ENCODE results near the gene PRMT7. TPM values are rescaled to one million over a fixed set of nuclear protein-coding genes. Genes with fewer than 3 reads are reported as not detected.
A peak's percentile ranks its signal among the peaks of the same experiment; 100 is the strongest.

The PRMT7 gene
- total RNA-seq, 2 experiments from 2014 or later: 62.7 to 70.7 TPM

DNA sequence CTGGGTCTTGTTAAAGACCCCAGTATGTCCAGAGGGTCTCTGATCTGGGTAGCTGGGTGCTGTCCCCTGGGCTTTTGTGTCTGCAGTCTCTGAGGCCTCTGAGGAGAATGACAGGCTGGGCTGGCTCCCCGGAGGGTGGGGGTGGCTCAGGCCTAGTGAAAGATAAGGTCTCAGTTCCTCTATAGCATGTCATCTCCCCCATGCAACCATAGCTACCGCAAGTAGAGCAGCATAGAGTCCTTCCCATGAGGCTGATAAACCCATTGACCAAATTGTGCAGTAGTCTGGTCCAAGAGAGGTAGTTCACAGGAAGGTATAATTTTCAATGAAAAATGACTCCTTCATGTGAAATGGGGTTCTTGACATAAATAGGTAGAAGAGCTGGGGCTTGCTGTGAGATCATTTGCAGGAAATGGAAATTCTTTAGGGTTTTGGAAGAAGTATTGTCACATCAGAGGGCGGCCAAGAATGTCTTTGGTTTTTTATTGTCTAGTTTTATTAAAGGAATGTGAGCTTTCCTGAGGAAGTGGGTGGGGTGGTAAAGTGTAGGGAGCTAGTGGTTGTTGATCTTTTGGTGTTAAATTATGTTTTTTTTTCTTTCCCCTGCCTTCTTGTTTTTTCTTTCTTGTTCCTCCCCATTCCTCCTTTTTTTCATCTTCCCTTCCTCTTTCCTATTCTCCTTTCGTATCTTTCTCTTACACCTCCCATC, 21.0 kb upstream of the PRMT7 start:
- Mint-ChIP-seq H3K9me3 (ENCODE audit: low read depth) (no peaks in the 10 kb centered on the region), H3K4me1 (peaks cover 83% of the 10 kb centered on the region), H3K4me3 (peak overlapping the region; percentile 0), H3K27ac (peak overlapping the region; percentile 96), H3K27me3 (no peaks in the 10 kb centered on the region), H3K36me3 (ENCODE audit: low read depth) (peaks cover 62% of the 10 kb centered on the region)
- intact Hi-C loops (cut with DNase I, micrococcal nuclease): loop anchor here (1.0 to 2.0 kb wide), 3 partner anchors 14 to 25 kb away; partner anchors contain the start of gene SLC7A6 (in 1 of the 2)
- ATAC-seq: peak; percentile 77
- ChIA-PET CTCF (interaction anchor here (0.6 to 7.7 kb wide), 19 partner anchors 10 to 1063 kb away, joined by 3 to 54 read pairs (median 6); partner anchors contain the start of genes PRMT7, SLC7A6 and SLC7A6OS), POLR2A (interaction anchor here (0.6 to 2.3 kb wide), 7 partner anchors 8 to 29 kb away, joined by 3 to 11 read pairs (median 4); partner anchors contain the start of gene SLC7A6)
- DNase-seq: peak; percentile 79

DNA sequence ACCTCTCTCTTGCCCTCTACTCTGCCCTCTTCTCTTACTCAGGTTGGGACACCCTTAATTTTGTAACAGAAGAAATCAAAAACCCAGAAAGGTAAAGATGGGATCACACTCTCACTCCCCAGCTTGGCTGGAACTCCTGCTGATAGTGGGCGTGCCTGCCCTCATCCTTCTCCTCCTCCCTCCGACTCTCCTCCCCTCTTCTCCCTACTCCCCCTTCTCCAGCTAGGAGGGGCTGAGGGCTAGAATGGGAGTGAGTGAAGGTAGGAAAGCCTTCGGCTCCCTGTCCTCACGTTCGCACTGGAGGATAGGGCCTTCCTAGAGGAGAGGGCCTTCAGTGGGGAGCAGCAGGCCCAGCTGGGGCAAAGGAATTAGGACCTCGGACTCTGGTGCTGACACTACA, 20.4 kb upstream of the PRMT7 start:
- CTCF ChIA-PET: interaction anchor here (0.9 to 7.7 kb wide), 13 partner anchors 10 to 54 kb away, joined by 3 to 54 read pairs (median 11); partner anchors contain the start of genes PRMT7, SLC7A6 and SLC7A6OS
- Mint-ChIP-seq H3K27me3 (no peaks in the 10 kb centered on the region), H3K27ac (peak overlapping the region; percentile 96), H3K36me3 (ENCODE audit: low read depth) (peaks cover 62% of the 10 kb centered on the region), H3K9me3 (ENCODE audit: low read depth) (no peaks in the 10 kb centered on the region), H3K4me1 (peaks cover 76% of the 10 kb centered on the region), H3K4me3 (no peak overlapping the region)
- intact Hi-C loops (cut with DNase I, micrococcal nuclease): no loop called here
- no peak for ATAC-seq
- DNase-seq: no peak
- POLR2A ChIA-PET: interaction anchor here (0.5 to 2.3 kb wide), 6 partner anchors 9 to 26 kb away, joined by 3 to 11 read pairs (median 3); partner anchors contain the start of gene SLC7A6

DNA sequence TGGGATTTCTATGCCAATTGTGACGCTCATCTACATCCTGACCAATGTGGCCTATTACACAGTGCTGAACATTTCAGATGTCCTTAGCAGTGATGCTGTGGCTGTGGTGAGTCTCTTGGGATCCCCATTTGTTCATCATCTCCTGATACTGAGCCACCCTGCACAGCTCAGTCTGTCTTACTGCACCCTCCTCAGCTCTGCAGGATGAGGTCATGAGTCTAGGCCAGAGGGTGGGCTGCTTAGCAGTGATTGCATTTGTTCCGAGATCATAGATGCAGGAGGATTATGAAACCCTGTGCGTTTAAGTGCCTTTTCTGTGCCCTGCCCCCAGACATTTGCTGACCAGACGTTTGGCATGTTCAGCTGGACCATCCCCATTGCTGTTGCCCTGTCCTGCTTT, 19.6 kb upstream of the PRMT7 start:
- ChIA-PET CTCF (interaction anchor here (0.6 to 7.7 kb wide), 11 partner anchors 8 to 61 kb away, joined by 3 to 54 read pairs (median 6); partner anchors contain the start of gene SLC7A6), POLR2A (interaction anchor here (1.3 kb wide), 1 partner anchor 20 kb away, joined by 6 read pairs; the partner anchor contains the start of genes PRMT7 and SLC7A6OS)
- Mint-ChIP-seq H3K36me3 (ENCODE audit: low read depth) (peaks cover 64% of the 10 kb centered on the region), H3K9me3 (ENCODE audit: low read depth) (no peaks in the 10 kb centered on the region), H3K4me1 (peaks cover 68% of the 10 kb centered on the region), H3K27ac (peak overlapping the region; percentile 96), H3K4me3 (no peak overlapping the region), H3K27me3 (no peaks in the 10 kb centered on the region)
- DNase-seq: no peak
- intact Hi-C loops (cut with DNase I, micrococcal nuclease): no loop called here
- no peak for ATAC-seq

DNA sequence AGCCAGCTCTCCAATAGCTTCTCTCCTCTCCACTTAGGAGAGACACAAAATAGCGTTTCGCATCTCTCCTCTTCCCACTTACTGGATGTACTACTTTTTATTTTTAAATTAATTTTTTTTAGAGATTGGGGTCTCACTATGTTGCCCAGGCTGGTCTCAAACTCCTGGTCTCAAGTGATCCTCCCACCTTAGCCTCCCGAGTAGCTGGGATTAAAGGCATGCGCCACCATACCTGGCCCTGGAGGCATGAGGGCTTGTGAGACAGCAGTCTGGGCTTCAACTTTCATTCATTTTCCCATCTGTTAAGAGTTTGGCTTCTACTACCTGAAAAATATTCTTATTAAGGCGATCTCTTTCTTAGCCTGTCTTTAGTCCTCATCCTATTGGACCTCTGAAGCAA, 18.4 kb upstream of the PRMT7 start:
- Mint-ChIP-seq H3K27ac (peak overlapping the region; percentile 96), H3K27me3 (no peaks in the 10 kb centered on the region), H3K36me3 (ENCODE audit: low read depth) (peaks cover 61% of the 10 kb centered on the region), H3K4me1 (peaks cover 56% of the 10 kb centered on the region), H3K4me3 (no peak overlapping the region), H3K9me3 (ENCODE audit: low read depth) (no peaks in the 10 kb centered on the region)
- POLR2A ChIA-PET: interaction anchor here (1.3 kb wide), 1 partner anchor 19 kb away, joined by 6 read pairs; the partner anchor contains the start of genes PRMT7 and SLC7A6OS
- CTCF ChIA-PET: interaction anchor here (0.6 to 7.7 kb wide), 8 partner anchors 8 to 31 kb away, joined by 3 to 54 read pairs (median 8); partner anchors contain the start of gene SLC7A6
- no peak for DNase-seq
- no peak for ATAC-seq
- intact Hi-C loops (cut with DNase I, micrococcal nuclease): no loop called here

DNA sequence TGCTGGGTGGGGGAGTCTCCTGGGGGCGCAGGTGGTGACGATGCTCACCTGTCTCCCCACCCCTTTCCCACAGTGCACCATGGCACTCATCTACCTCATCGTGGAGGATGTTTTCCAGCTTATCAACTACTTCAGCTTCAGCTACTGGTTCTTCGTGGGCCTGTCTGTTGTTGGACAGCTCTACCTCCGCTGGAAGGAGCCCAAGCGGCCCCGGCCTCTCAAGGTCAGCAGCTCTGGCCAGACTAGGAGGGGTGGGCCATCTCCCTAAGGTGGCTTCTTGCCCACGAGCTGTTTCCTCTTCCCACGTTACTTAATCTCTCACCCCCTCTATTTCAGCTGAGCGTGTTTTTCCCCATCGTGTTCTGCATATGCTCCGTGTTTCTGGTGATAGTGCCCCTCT, 14.5 kb upstream of the PRMT7 start:
- no peaks in the 10 kb centered on the region for H3K9me3 Mint-ChIP-seq (ENCODE audit: low read depth)
- intact Hi-C loops (cut with DNase I, micrococcal nuclease): no loop called here
- H3K27ac Mint-ChIP-seq: peak overlapping the region; percentile 37
- H3K4me1 Mint-ChIP-seq: peaks cover 26% of the 10 kb centered on the region
- ATAC-seq (no peak), DNase-seq (no peak)
- ChIA-PET POLR2A (no interaction called here), CTCF (interaction anchor here (1.0 to 7.7 kb wide), 4 partner anchors 10 to 204 kb away, joined by 3 to 54 read pairs (median 4); no protein-coding TSS in a partner anchor)
- H3K27me3 Mint-ChIP-seq: no peaks in the 10 kb centered on the region
- peaks cover 67% of the 10 kb centered on the region for H3K36me3 Mint-ChIP-seq (ENCODE audit: low read depth)
- no peak overlapping the region for H3K4me3 Mint-ChIP-seq

DNA sequence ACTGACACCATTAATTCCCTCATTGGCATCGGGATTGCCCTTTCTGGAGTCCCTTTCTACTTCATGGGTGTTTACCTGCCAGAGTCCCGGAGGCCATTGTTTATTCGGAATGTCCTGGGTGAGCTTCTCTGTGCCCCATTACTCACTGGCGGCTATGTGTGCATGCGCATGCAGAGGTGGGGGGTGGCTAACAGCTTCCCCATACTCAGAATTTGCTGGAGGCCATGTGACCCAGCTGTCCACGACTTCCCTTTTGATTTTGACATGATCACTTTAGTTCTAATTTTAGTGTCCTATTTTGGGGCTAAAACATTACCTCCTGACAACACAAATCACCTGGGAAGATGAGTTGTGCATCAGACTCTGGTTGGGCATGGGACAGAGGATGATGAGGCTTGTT, 14.1 kb upstream of the PRMT7 start:
- H3K4me3 Mint-ChIP-seq: no peak overlapping the region
- H3K36me3 Mint-ChIP-seq (ENCODE audit: low read depth): peaks cover 65% of the 10 kb centered on the region
- DNase-seq: no peak
- H3K27ac Mint-ChIP-seq: peak overlapping the region; percentile 37
- no peaks in the 10 kb centered on the region for H3K9me3 Mint-ChIP-seq (ENCODE audit: low read depth)
- intact Hi-C loops (cut with DNase I, micrococcal nuclease): no loop called here
- ChIA-PET CTCF (interaction anchor here (0.9 to 7.7 kb wide), 5 partner anchors 10 to 35 kb away, joined by 3 to 54 read pairs (median 3); partner anchors contain the start of gene SLC7A6), POLR2A (no interaction called here)
- no peaks in the 10 kb centered on the region for H3K27me3 Mint-ChIP-seq
- ATAC-seq: no peak
- peaks cover 24% of the 10 kb centered on the region for H3K4me1 Mint-ChIP-seq

DNA sequence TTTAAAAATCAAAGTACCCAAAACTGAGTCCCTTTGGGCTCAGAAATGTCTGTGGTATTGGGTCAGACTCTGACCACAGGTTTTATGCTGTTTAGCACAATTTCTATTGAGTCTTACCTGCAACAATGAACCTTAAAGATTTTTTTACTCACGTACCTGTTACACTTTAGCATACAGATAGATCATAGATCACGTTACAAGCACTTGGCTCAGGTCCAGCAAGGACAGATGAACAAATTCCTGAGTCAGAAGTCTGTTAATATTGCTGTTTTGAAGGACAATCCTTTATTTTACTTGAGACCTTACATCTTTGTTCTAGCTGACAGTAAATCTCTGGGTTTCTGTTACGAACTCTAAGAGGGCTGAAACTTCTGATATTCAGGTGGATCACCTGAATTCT, 12.9 kb upstream of the PRMT7 start:
- ChIA-PET POLR2A (no interaction called here), CTCF (interaction anchor here (0.9 to 3.8 kb wide), 2 partner anchors 11 to 37 kb away, joined by 4 to 17 read pairs; no protein-coding TSS in a partner anchor)
- intact Hi-C loops (cut with DNase I, micrococcal nuclease): no loop called here
- ATAC-seq (no peak), DNase-seq (no peak)
- peaks cover 70% of the 10 kb centered on the region for H3K36me3 Mint-ChIP-seq (ENCODE audit: low read depth)
- H3K4me1 Mint-ChIP-seq: peaks cover 19% of the 10 kb centered on the region
- no peaks in the 10 kb centered on the region for H3K9me3 Mint-ChIP-seq (ENCODE audit: low read depth)
- H3K27ac Mint-ChIP-seq: peak overlapping the region; percentile 15
- no peak overlapping the region for H3K4me3 Mint-ChIP-seq
- H3K27me3 Mint-ChIP-seq: no peaks in the 10 kb centered on the region

DNA sequence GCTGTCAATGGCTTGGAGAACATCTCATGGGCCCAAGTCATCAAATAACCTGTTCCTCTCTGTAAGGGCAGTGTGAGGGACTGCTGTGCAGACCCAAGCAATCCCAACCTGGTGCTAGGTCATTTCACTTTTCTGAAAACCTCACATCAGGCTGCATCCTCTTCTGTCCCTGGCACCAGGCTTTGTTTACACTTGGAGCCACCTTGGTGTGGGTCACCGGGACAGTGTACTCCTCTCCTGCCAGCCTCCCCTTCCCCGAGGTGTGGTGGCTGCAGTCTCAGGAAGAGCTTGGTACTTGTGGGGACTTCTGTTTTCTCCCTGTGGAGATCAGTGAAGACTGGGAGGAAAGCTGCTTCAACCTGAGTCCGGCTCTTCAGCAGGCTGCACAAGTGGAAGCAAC, 12.5 kb upstream of the PRMT7 start:
- Mint-ChIP-seq H3K27me3 (no peaks in the 10 kb centered on the region), H3K27ac (no peak overlapping the region), H3K36me3 (ENCODE audit: low read depth) (peaks cover 71% of the 10 kb centered on the region), H3K4me1 (peaks cover 17% of the 10 kb centered on the region), H3K9me3 (ENCODE audit: low read depth) (no peaks in the 10 kb centered on the region), H3K4me3 (no peak overlapping the region)
- intact Hi-C loops (cut with DNase I, micrococcal nuclease): no loop called here
- CTCF ChIA-PET: interaction anchor here (0.9 to 3.8 kb wide), 2 partner anchors 11 to 37 kb away, joined by 4 to 17 read pairs; no protein-coding TSS in a partner anchor
- ATAC-seq: no peak
- no peak for DNase-seq
- POLR2A ChIA-PET: no interaction called here

DNA sequence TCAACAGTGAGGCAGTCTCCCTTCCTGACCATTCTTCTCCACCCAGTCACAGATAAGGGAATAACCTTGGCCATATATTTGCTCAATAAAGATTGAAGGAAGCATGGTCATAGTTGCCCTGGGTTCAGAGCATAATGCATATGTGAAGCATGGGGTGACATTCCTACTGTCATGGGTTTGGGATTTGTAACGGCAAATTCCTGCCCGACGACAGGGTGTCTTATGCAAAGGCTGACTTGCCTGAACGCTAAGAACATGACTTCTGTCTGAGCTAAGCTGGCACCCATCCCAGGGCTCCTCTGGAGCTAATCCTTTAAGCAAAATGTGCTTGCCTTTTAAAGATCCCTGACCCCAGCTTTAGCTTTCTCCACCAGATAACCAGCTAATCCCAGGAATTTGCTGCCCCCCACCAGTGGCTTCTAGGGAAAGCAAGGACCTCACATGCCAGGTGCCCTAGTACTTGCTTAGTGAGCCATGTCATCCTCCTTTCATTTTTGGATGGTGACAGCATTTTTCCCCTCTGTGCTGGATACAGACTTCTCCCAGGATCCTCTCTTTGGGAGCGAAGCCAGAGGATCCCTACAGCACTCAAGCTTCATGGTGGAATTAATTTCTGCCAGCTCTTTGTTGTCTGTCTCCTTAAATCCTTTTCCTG, 11.8 kb upstream of the PRMT7 start:
- Mint-ChIP-seq H3K27me3 (no peaks in the 10 kb centered on the region), H3K27ac (peak overlapping the region; percentile 55), H3K4me1 (peaks cover 13% of the 10 kb centered on the region), H3K4me3 (no peak overlapping the region), H3K36me3 (ENCODE audit: low read depth) (peaks cover 75% of the 10 kb centered on the region), H3K9me3 (ENCODE audit: low read depth) (no peaks in the 10 kb centered on the region)
- ChIA-PET POLR2A (no interaction called here), CTCF (interaction anchor here (0.8 to 3.8 kb wide), 4 partner anchors 9 to 38 kb away, joined by 3 to 17 read pairs (median 4); no protein-coding TSS in a partner anchor)
- ATAC-seq (no peak), DNase-seq (no peak)
- intact Hi-C loops (cut with DNase I, micrococcal nuclease): no loop called here

DNA sequence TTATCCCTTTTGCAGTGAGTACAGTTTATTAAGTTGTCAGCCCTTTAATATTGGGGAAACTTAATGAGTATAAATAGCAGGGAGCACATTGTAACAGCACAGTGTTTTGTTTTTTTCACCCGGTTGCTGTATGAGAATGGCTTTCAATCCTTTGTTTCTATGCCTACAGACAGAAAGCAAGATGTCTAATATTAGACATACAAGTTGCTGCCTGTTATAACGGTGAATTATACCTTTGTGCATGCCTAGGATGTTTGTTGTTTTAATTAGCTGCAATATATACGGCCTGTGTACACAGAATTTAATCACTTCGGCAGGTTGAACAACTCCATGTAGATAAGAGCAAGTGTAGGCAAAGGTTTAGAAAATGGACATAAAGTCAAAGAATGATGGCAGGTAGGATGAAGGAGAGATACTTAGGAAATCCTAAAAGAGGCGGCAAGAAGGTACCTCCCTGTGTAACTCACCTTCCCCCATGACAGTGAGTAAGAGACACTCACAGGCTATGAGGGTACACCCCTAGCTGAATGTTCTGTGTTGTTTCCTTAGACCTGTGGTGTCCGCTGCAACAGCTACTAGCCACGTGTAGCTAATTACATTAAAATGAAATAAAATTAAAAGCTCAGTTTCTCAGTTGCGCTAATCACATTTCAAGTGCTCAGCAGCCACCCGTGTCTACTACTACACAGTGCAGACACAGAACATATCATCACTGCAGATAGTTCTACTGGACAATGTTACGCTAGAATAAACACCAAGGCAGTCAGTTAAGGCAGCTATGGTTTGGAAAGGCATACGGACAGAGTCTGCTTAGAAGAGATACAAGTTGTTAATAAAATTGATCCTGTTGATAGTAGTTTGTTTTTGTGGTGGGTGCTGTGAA, 11.0 kb upstream of the PRMT7 start:
- H3K4me3 Mint-ChIP-seq: no peak overlapping the region
- intact Hi-C loops (cut with DNase I, micrococcal nuclease): no loop called here
- no peaks in the 10 kb centered on the region for H3K27me3 Mint-ChIP-seq
- ChIA-PET CTCF (interaction anchor here (0.5 to 3.8 kb wide), 14 partner anchors 8 to 316 kb away, joined by 3 to 17 read pairs (median 4); partner anchors contain the start of genes PRMT7, SLC7A6 and SLC7A6OS), POLR2A (interaction anchor here (1.0 to 1.4 kb wide), 2 partner anchors 10 to 11 kb away, joined by 3 to 5 read pairs; partner anchors contain the start of genes PRMT7 and SLC7A6OS)
- DNase-seq: no peak
- no peak for ATAC-seq
- H3K4me1 Mint-ChIP-seq: peaks cover 13% of the 10 kb centered on the region
- peaks cover 71% of the 10 kb centered on the region for H3K36me3 Mint-ChIP-seq (ENCODE audit: low read depth)
- H3K9me3 Mint-ChIP-seq (ENCODE audit: low read depth): no peaks in the 10 kb centered on the region
- peak overlapping the region; percentile 56 for H3K27ac Mint-ChIP-seq

Measured in activated CD4-positive, alpha-beta T cell treated with anti-CD3 and anti-CD28 coated beads for 36 hours (primary cell).